Left hindlimb (tissue), 1 donor: ENCODE results near the gene CIP2A.
A peak's percentile ranks its signal among the peaks of the same experiment; 100 is the strongest.
"Not testable (repeated sequence)": the region's sequence is repeated elsewhere in the genome, so short reads cannot be mapped to it uniquely, and the experiment has no call there.

Source experiments
- DNase-seq: peaks from one replicate; pipeline ENCODE4 v3.0.0-alpha.2; 2018

CIP2A gene

DNA sequence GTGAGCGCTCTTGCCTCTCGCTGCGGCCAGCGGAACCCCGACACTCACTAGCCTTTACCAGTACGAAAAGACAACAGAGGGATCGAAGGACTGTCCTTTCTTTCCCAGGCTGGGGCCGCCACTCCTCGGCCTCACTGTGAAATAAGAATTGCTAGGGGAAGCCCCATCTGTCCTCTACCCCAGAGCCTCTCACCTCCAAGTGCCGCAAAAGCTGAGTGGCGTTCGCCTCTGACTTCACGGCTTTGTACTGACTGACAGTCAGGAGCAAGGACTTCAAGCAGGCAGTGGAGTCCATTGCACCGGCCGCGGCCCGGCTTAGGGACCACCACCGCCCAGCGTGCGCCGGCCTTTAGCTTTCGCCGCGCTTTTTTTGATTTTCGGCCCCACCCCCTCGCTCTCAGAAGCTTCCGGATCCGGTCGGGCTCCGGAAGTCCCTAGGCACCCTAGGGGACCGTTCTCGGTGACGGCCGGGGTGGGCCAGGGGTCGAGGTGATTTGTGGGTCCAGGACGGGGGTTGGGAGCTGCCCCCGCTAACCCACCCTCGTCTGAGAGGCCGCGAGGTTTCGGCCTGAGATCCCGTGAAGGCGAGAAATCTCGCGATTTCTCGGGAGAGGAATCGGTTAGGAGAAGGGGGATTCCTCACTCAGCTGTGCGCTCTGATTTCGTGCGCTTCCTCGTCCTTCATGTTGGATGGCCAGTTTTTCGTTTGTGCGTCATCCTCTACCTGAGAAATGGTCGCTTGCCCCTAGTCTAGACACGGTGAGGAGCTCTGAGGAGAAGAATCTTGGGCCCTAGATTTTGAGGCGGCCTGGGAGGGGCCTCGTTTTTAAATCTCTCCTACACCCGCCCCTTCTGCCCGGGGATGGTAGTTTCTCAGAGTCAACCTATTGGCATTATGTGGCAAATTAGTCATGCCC is at the start of gene CIP2A, which contains the start of gene DZIP3:
Gene CIP2A (minus strand): TSS at position 358 of the 917 bp plus-strand sequence. CDS start 63 bp downstream, at position 295.
Gene DZIP3 (plus strand): TSS at position 642 of the 917 bp plus-strand sequence. CDS start 15,685 bp downstream, outside the sequence.
- peak; percentile 97 for DNase-seq

DNA sequence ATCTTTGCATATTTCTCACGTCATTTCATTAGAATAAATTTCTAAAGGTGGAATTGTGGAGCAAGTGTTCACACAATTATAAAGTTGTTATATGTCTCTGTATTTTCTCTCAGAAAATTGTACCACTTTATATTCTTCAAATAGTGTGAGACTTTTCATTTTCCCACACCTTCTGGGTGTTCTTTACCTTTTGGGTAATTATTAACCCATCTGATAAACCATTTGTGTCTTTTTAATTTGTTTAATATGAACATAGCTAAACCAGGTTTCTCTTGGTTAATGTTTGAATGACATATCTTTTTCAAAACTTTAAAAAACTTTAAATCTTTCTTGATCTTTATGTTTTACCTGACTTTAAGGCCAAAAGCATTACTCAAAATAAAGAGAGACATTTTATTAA is 40.7 kb upstream of the CIP2A start:
- no peak for DNase-seq

DNA sequence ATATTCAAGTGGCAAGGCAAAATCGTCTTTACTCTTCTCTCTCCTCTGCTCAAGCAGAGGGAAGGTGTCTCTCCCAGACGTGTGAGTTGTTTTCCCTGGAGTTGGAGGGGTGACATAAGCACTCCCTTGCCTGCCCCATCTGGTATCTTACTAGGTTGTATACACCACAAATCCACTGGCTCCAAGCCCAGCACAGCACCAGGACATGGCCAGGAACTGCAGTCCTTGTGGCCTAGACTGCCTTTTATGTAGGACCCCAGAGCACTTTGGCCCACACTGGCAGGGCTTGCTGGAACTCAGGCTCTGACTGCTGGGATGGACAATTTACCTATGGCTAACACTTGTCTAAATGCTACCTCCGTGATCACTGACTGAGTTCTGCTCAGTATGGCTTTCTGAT is 34.3 kb upstream of the CIP2A start:
- no peak for DNase-seq

DNA sequence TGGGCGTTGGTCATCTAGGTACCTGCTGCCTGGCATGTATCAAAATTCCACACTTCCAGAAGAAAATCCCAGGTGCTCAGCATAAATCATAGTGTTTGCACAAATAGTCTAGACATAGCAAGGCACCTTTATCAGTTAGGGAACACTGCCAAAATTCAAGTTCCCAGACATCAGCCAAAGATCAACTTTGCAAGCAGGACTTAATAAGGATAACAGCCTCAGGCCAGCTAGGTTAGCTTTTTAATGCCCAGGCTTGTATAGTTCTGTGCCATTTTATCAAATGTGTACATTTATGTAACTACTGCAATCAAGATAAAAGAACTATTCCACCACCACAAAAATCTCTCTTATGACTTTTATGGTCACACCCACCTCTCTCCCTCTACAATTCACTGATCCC is 31.0 kb upstream of the CIP2A start:
- DNase-seq: no peak

- not testable (repeated sequence) for DNase-seq
These were observed 26.9 kb upstream of the CIP2A start for GRCh38 chr3:108616090-108616489.

- no peak for DNase-seq
These were observed 21.4 kb upstream of the CIP2A start for GRCh38 chr3:108610651-108611050.

DNA sequence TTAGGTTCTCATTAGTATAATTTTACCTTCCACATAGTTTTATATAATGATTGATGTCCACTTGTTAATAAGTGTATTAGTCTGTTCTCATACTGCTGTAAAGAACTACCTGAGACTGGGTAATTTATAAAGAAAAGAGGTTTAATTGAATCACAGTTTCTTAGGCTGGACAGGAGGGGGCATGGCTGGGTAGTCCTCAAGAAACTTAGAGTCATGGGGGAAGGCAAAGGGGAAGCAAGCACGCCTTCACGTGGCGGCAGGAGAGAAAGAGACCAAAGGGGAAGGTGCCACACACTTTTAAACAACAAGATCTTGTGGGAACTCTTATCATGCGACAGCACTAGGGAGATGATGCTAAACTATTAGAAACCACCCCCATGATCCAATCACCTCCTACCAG is 19.5 kb upstream of the CIP2A start:
- no peak for DNase-seq

DNA sequence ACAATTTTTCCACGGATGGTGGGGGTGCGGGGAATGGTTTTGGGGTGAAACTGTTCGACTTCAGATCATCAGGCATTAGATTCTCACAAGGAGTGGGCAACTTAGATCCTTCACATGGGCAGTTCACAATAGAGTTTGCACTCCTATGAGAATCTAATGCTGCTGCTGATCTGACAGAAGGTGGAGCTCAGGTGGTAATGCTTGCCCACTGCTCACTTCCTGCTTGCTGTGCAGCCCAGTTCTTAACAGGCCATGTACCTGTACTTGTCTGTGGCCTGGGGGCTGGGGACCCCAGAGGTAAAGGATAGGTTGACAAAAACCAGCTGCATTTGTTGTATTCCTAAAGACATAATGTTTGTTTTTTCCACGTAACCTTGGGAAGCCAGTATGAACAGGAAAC is 16.3 kb upstream of the CIP2A start:
- no peak for DNase-seq

DNA sequence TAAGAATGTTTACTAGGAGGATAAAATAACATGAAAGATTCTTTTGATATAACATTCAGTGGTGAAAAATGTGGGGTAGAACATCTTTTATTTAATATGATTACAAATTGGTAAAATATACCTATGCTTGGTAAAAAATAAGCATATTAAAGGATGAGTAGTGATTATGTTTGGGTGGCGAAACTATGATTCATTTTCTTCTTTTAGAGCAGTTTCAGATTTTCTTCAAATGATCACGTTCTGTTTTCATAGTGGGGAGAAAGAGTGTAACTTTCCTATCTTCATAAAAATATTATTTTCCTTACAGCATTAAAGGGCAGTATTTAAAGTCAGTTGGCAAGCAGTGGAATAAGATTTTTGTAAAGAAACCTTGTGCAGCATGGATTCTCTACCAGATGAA is 15.8 kb upstream of the CIP2A start:
- DNase-seq: no peak

DNA sequence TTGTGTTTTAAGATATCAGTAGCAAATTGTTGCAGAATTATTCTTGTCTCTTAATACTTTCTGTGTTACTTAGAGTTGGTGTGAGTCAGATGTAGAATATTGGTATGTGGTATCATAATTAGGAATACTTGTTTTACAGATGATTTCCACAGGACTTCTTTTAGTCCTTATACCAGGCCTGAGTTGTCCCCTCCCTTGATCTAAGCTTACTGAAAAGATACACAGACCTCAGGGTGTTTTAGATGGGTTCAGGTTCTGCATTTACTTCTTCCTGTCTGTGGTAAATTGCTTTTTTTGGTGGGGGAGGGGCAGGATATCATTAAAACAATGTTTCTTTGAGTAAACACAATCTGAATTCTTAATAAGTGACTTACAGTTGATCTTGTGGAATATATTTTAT is 14.5 kb upstream of the CIP2A start:
- no peak for DNase-seq

GRCh38 chr3:108602935-108603294 is 13.7 kb upstream of the CIP2A start:
- DNase-seq: no peak

DNA sequence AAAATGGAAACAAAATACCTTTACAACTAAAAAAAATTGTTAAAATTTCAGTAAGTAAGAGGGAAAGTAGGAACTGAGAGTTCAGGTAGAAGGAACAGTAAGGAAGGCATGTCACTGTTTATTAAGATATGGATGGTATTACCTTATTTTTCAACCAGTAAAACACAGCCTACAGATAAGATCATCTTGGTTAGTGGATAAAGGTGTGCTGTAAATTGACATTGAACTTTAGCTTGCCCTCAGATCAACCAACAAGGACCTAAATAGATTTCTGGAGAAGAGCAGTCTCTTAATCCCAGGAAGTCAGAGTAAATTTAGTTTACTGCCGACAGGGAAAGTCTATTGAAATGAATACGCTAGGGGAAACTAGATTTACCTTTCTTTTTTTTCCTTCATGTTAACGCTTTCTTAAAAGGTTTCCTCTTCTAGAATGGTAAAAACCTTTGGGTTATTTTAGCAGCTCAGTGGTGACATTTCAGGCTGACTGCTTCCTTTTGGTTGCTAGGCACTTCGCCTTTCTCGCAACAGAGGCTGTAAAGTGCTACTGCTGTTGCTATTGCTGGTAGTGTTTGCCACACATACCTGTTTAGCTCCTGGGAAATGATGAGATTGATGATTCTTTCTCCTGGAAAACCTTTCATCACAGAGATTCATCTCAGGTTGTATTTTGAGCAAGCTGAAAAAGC is 13.2 kb upstream of the CIP2A start:
- no peak for DNase-seq

DNA sequence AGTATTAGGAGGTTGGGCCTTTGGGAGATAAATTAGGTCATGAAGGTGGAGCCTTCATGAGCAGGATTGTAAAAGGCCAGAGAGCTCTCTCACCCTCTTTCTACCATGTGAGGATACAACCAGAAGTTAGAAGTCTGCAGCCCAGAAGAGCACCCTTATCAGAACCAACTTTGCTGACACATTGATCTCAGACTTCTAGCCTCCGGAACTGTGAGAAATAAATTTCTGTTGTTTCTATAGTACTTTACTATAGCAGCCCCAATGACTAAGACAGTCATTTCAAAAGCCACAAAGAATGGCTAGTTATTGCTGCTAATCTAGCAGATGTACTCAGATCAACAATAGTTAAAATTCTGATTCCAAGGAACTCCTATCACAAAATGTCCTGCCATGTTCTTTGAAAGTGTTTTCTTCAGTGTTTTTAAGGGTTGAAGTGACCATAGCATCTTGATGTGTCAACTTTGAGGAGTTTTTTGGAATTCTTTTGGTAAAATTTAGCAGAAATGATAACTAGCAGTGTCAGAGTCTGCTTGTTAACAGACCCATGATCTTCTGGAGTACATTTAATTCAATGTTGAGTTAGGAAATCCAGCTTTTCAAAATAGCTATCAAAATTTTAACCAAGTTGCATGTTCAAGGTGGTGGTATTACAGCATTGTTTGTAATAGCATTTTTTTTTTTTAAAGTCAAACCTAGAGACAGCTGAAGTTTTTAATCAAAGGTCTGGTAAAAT is 10.6 kb upstream of the CIP2A start:
- no peak for DNase-seq

DNA sequence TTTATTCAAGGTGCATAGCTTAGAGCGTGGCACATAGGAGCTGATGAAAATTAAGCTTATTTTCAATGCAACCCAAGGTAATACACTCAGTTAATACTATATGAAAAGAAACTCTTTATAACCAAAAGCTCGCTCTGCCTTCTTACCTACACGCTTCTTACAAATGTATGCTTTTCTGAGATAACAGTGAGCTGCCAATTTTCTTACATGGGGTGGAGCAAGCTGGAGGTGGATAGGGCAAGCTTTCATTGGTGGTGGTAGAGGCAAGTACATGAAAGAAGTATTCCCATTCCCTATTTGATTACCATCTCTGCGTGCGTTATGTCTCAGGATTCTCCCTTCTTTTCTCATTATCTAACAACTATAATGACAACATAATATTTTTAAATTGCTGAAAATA is 9.1 kb upstream of the CIP2A start:
- no peak for DNase-seq

DNA sequence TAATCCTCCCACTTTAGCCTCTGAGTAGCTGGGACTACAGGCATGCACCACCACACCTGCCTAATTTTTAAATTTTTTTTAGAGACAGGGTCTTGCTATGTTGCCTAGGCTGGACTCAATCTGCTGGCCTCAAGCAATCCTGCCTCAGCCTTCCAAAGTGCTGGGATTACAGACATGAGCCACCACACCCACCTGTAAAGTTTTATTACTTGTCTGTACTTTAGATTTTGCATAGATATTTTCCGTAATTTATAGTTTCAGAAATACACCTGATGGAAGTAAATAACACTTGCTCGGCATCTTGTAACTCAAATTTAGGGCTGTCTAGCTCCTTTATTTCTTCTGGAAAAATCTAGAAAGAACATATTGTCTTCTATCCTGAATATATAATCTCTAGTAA is 6.1 kb upstream of the CIP2A start:
- no peak for DNase-seq

DNA sequence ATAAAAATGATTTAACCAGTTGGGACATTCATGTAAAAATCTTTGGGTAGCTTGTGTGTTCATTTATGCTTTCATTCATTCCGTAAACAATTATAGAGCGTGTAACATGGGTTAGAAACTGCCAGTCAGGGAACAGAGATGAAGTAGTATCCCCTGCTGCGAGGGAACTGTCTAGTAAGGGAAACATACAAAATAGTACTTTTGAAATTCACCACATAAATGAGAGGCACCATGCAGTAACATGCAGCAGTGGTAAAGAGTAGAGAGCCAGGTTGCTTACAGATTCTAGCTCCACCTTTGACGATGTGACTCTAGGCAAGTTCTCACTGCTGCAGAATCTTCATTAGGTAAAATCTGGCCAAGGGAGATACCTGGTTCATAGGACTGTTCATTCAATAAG is 1.2 kb upstream of the CIP2A start:
- DNase-seq: no peak

- DNase-seq: no peak
These were observed 723 bp upstream of the CIP2A start for GRCh38 chr3:108589998-108590323.

- DNase-seq: no peak
These were observed 637 bp downstream of the CIP2A start for GRCh38 chr3:108588601-108589000.

DNA sequence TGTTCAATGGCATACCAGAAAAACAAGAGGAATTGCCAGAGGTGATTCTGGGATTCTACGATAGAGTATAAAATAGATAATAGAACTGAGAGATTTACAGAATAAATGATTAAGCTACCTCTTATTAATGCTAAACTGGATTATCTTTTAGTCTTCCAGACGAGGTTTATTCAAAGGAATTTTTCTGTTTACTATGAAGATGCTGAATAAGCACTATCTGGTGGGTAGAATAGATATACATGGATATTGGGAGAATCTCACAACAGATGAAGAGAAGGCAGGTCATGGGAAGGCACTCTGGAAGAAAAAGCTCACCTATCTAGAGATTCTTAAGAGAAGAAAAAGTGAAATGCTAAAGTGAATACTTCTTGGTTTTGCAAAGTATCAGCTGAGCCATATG is 11.2 kb downstream of the CIP2A start:
- DNase-seq: no peak

DNA sequence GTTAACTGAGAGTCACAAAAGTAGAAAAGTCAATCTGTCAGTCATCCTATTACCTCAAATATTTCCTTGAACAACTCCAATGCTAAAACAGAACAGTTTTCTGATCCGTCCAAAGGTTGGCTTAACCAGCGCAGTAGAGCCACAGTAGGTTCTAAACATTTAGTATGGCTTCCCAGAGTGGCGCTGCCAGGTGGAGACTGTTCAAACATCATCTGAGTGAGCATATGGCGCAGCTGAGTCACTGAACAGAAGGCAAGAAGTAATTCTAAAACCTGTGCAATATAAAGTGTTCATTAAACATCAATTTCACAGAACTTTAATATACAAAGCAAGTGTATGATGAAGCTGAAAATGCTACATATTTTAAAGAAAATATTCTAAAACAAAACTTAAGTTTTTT is 19.9 kb downstream of the CIP2A start:
- no peak for DNase-seq

DNA sequence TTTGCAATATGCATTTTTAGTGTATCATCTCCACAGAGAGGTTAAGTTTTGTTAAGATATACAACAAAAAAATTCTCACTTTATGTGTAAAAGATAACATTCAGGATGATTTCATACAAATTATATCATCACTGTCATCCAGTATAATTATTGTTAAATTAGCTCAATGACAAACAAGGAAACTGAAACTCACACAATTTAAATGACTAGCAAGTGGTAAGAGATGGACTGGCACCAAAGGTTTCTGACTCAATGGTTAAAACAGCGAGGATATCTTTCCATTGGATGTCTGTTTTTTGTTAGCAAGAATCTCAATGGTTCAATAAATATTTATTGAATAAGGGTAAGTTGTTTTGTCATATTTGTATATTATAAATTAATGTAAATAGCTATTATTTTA is 22.6 kb downstream of the CIP2A start:
- DNase-seq: no peak

DNA sequence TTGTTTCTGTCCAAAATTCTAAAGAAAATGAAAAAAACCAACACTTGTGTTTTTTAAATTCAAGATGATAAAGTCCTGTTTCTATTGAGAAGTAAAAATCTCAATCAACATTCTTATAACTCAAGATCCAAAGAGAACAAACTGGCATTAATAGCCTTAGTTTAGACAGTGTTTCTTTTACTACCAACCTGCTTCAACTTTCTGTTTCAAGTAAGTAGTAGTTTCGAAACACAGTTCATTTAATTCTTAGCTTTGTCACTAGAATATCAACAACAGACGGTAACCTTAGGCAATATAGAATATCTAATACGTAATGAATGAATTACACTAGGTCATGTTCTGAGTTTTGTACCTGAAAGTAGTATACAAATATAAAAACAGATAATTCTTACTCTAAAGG is 23.7 kb downstream of the CIP2A start:
- no peak for DNase-seq

GRCh38 chr3:108564564-108564963 is 24.7 kb downstream of the CIP2A start:
- no peak for DNase-seq

GRCh38 chr3:108562565-108562964 is 26.7 kb downstream of the CIP2A start:
- DNase-seq: no peak
